LHCN-M2 (cell line): ENCODE measurements around the gene DCTN5. TPM values are rescaled to one million over a fixed set of nuclear protein-coding genes. Genes with fewer than 3 reads are reported as not detected.

Source experiments
- total RNA-seq: library from RNA; depleted of rRNA; stranded (reverse); fragments of >200 nt; gene quantifications from 2 replicates; pipeline ENCODE4 v1.2.3, GENCODE V29; 2014; rRNA removed

Gene DCTN5
- total RNA-seq, 1 experiment from 2014 or later: 68.8 TPM

Other genes with a start within 250 kb of the DCTN5 start
- gene COG7, start 188.3 kb upstream of the DCTN5 start, total RNA-seq: 12.2 and 12.5 TPM in 2 replicates
- gene GGA2, start 131.0 kb upstream of the DCTN5 start, total RNA-seq: 32.1 and 34.2 TPM in 2 replicates
- 28.8 and 31.4 TPM in 2 replicates for gene EARS2, start 84.1 kb upstream of the DCTN5 start, total RNA-seq
- 156 and 172 TPM in 2 replicates for gene UBFD1, start 83.7 kb upstream of the DCTN5 start, total RNA-seq
- gene NDUFAB1, start 45.1 kb upstream of the DCTN5 start, total RNA-seq: 100 and 116 TPM in 2 replicates
- 21.7 and 24.0 TPM in 2 replicates for gene PALB2, start 156 bp upstream of the DCTN5 start, total RNA-seq
- 101 and 102 TPM in 2 replicates for gene PLK1, start 37.4 kb downstream of the DCTN5 start, total RNA-seq
- gene ERN2, start 71.8 kb downstream of the DCTN5 start, total RNA-seq: not detected in 2 replicates
- not detected in 2 replicates for gene CHP2, start 113.6 kb downstream of the DCTN5 start, total RNA-seq
- gene PRKCB, start 194.5 kb downstream of the DCTN5 start, total RNA-seq: not detected in 2 replicates